Activated CD4-positive, alpha-beta T cell treated with anti-CD3 and anti-CD28 coated beads, Interleukin-2, amount 10 ng/mL, durations not matched to agents 7 days and 5 days (primary cell): ENCODE data around the gene ACBD4. TPM values are rescaled to one million over a fixed set of nuclear protein-coding genes. Genes with fewer than 3 reads are reported as not detected.

ENCODE experiments used
- CTCF ChIA-PET: fragments of 350-600 bp; sonication (Branson Sonifier 250); formaldehyde crosslinking; loops from one replicate; lab custom pipeline; 2021; ENCODE audit warnings: antibody characterized with exemption; lab: Charles Lee
- POLR2A ChIA-PET: fragments of 350-600 bp; sonication (Branson Sonifier 250); formaldehyde crosslinking; loops from one replicate; lab custom pipeline; 2021; ENCODE audit warnings: antibody characterized with exemption; lab: Charles Lee
- DNase-seq: peaks from one replicate; pipeline ENCODE4 v3.0.0-alpha.2; 2020
- H3K27ac Mint-ChIP-seq: one replicate; pipeline ENCODE4 v1.8.0; 2021; ENCODE audit warnings: mild to moderate bottlenecking, moderate library complexity, mixed read lengths
- H3K27me3 Mint-ChIP-seq: one replicate; pipeline ENCODE4 v1.8.0; 2021; ENCODE audit warnings: mixed read lengths
- H3K36me3 Mint-ChIP-seq: one replicate; pipeline ENCODE4 v1.8.0; 2021; ENCODE audit warnings: low read depth, mixed read lengths
- H3K4me1 Mint-ChIP-seq: one replicate; pipeline ENCODE4 v1.8.0; 2021; ENCODE audit warnings: mixed read lengths
- H3K4me3 Mint-ChIP-seq: one replicate; pipeline ENCODE4 v1.8.0; 2021; ENCODE audit warnings: mild to moderate bottlenecking, moderate library complexity, mixed read lengths
- H3K9me3 Mint-ChIP-seq: one replicate; pipeline ENCODE4 v1.8.0; 2021; ENCODE audit warnings: mixed read lengths
- microRNA-seq: library from miRNA; unstranded; fragments of <30 nt; microRNA quantifications from one replicate; pipeline ENCODE4 v1.2.0, GENCODE V29; 2021; ENCODE audit warnings: borderline microRNAs expressed, borderline replicate concordance
- total RNA-seq, 2 experiments: library from RNA; stranded (reverse); gene quantifications; one replicate each; pipeline ENCODE4 v1.2.3, GENCODE V29; 2021

The ACBD4 gene
- total RNA-seq, 2 experiments from 2014 or later = 18.4 to 19.7 TPM

GRCh38 chr17:45172541-45173286 lies 37.2 kb downstream of the ACBD4 start:
- ChIA-PET CTCF (interaction anchor here (0.5 to 4.3 kb wide), 15 partner anchors 9 to 216 kb away, joined by 3 to 33 read pairs (median 5); partner anchors contain the start of genes ACBD4, HEXIM1, HEXIM2 and PLCD3), POLR2A (interaction anchor here (1.0 to 1.2 kb wide), 2 partner anchors 10 to 11 kb away, joined by 3 to 7 read pairs; partner anchors contain the start of gene HEXIM2)
- no peaks in the 10 kb centered on the region for H3K36me3 Mint-ChIP-seq
- peak; percentile 66 for DNase-seq
- no peaks in the 10 kb centered on the region for H3K9me3 Mint-ChIP-seq
- H3K4me3 Mint-ChIP-seq = peak overlapping the region; percentile 71
- no peaks in the 10 kb centered on the region for H3K27me3 Mint-ChIP-seq
- peaks cover 24% of the 10 kb centered on the region for H3K4me1 Mint-ChIP-seq
- H3K27ac Mint-ChIP-seq = peak overlapping the region; percentile 98

- POLR2A ChIA-PET = no interaction called here
- H3K27ac Mint-ChIP-seq = no peak overlapping the region
Measured at GRCh38 chr17:45175759-45176115, 40.2 kb downstream of the ACBD4 start.

GRCh38 chr17:45177563-45177962 lies 42.1 kb downstream of the ACBD4 start:
- ChIA-PET CTCF (interaction anchor here (1.0 to 2.2 kb wide), 4 partner anchors 17 to 42 kb away, joined by 3 to 13 read pairs (median 4); partner anchors contain the start of gene ACBD4), POLR2A (no interaction called here)
- H3K27me3 Mint-ChIP-seq = no peaks in the 10 kb centered on the region
- H3K27ac Mint-ChIP-seq = no peak overlapping the region
- H3K4me1 Mint-ChIP-seq = peaks cover 7% of the 10 kb centered on the region
- H3K36me3 Mint-ChIP-seq = no peaks in the 10 kb centered on the region
- no peak overlapping the region for H3K4me3 Mint-ChIP-seq
- no peak for DNase-seq
- no peaks in the 10 kb centered on the region for H3K9me3 Mint-ChIP-seq

More at GRCh38 chr17:45175759-45176115, 40.2 kb downstream of the ACBD4 start:
- CTCF ChIA-PET = interaction anchor here (0.9 to 2.2 kb wide), 4 partner anchors 13 to 56 kb away, joined by 3 to 13 read pairs (median 4); partner anchors contain the start of gene ACBD4
- no peaks in the 10 kb centered on the region for H3K36me3 Mint-ChIP-seq
- H3K9me3 Mint-ChIP-seq = no peaks in the 10 kb centered on the region
- peaks cover 23% of the 10 kb centered on the region for H3K4me1 Mint-ChIP-seq
- DNase-seq = no peak
- H3K4me3 Mint-ChIP-seq = no peak overlapping the region
- H3K27me3 Mint-ChIP-seq = no peaks in the 10 kb centered on the region

- Mint-ChIP-seq H3K4me1 (no peaks in the 10 kb centered on the region), H3K4me3 (no peak overlapping the region), H3K27ac (no peak overlapping the region), H3K27me3 (no peaks in the 10 kb centered on the region), H3K36me3 (no peaks in the 10 kb centered on the region), H3K9me3 (no peaks in the 10 kb centered on the region)
- CTCF ChIA-PET = interaction anchor here (1.4 to 3.3 kb wide), 3 partner anchors 14 to 49 kb away, joined by 3 to 10 read pairs (median 6); partner anchors contain the start of gene ACBD4
- POLR2A ChIA-PET = no interaction called here
- DNase-seq = no peak
Measured at GRCh38 chr17:45184144-45184543, 48.7 kb downstream of the ACBD4 start.

GRCh38 chr17:45186801-45187354 lies 51.4 kb downstream of the ACBD4 start:
- Mint-ChIP-seq H3K4me1 (no peaks in the 10 kb centered on the region), H3K27ac (no peak overlapping the region), H3K9me3 (no peaks in the 10 kb centered on the region), H3K27me3 (no peaks in the 10 kb centered on the region), H3K36me3 (no peaks in the 10 kb centered on the region), H3K4me3 (no peak overlapping the region)
- ChIA-PET POLR2A (no interaction called here), CTCF (no interaction called here)
- DNase-seq = no peak

GRCh38 chr17:45189009-45189408 lies 53.5 kb downstream of the ACBD4 start:
- no peaks in the 10 kb centered on the region for H3K4me1 Mint-ChIP-seq
- no peaks in the 10 kb centered on the region for H3K9me3 Mint-ChIP-seq
- no peak overlapping the region for H3K4me3 Mint-ChIP-seq
- POLR2A ChIA-PET = no interaction called here
- H3K27me3 Mint-ChIP-seq = no peaks in the 10 kb centered on the region
- DNase-seq = no peak
- CTCF ChIA-PET = interaction anchor here (0.9 to 4.5 kb wide), 4 partner anchors 9 to 53 kb away, joined by 3 to 28 read pairs (median 7); partner anchors contain the start of gene ACBD4
- no peaks in the 10 kb centered on the region for H3K36me3 Mint-ChIP-seq
- no peak overlapping the region for H3K27ac Mint-ChIP-seq

GRCh38 chr17:45190503-45191255 lies 55.2 kb downstream of the ACBD4 start:
- no peak for DNase-seq
- Mint-ChIP-seq H3K4me3 (no peak overlapping the region), H3K27me3 (no peaks in the 10 kb centered on the region), H3K27ac (no peak overlapping the region), H3K9me3 (peaks cover 2% of the 10 kb centered on the region), H3K36me3 (no peaks in the 10 kb centered on the region), H3K4me1 (no peaks in the 10 kb centered on the region)
- CTCF ChIA-PET = interaction anchor here (0.7 to 4.5 kb wide), 2 partner anchors 11 to 55 kb away, joined by 3 to 28 read pairs; partner anchors contain the start of gene ACBD4
- POLR2A ChIA-PET = interaction anchor here (0.6 kb wide), 1 partner anchor 172 kb away, joined by 4 read pairs; no protein-coding TSS in a partner anchor

Small RNAs within 50 kb of the gene (microRNA-seq; reads per million reads assigned to microRNA genes)
- not detected for gene MIR6784

Other genes with a start within 250 kb of the ACBD4 start
- gene EFTUD2, start 236.2 kb upstream of the ACBD4 start, total RNA-seq = 100 to 1,000 TPM; 133 to 145 TPM
- not detected for gene GFAP, start 220.2 kb upstream of the ACBD4 start, total RNA-seq
- 100 to 1,000 TPM; 107 to 109 TPM for gene KIF18B, start 187.9 kb upstream of the ACBD4 start, total RNA-seq
- under 1 TPM; 0.67 to 0.77 TPM for gene C1QL1, start 167.4 kb upstream of the ACBD4 start, total RNA-seq
- 10 to 100 TPM; 36.5 to 38.6 TPM for gene DCAKD, start 84.1 kb upstream of the ACBD4 start, total RNA-seq
- 100 to 1,000 TPM; 118 to 138 TPM for gene NMT1, start 74.4 kb upstream of the ACBD4 start, total RNA-seq
- 1 to 10 TPM; 3.0 to 4.1 TPM for gene PLCD3, start 3.2 kb upstream of the ACBD4 start, total RNA-seq
- 10 to 100 TPM; 30.5 TPM for gene HEXIM1, start 12.8 kb downstream of the ACBD4 start, total RNA-seq
- gene HEXIM2, start 26.2 kb downstream of the ACBD4 start, total RNA-seq = 1 to 10 TPM; 5.3 to 8.4 TPM
- 100 to 1,000 TPM; 391 to 410 TPM for gene FMNL1, start 86.2 kb downstream of the ACBD4 start, total RNA-seq
- under 1 TPM; 0.27 to 0.67 TPM for gene SPATA32, start 126.4 kb downstream of the ACBD4 start, total RNA-seq
- 10 to 100 TPM; 25.8 to 26.0 TPM for gene MAP3K14, start 181.3 kb downstream of the ACBD4 start, total RNA-seq